CD4-positive, alpha-beta T cell treated with Interleukin-17A for 1 hour (primary cell): ENCODE measurements around the gene AGPAT4.

Experiments used
- DNase-seq: peaks from one replicate; pipeline ENCODE4 v3.0.0-alpha.2; 2020

AGPAT4 gene

DNA sequence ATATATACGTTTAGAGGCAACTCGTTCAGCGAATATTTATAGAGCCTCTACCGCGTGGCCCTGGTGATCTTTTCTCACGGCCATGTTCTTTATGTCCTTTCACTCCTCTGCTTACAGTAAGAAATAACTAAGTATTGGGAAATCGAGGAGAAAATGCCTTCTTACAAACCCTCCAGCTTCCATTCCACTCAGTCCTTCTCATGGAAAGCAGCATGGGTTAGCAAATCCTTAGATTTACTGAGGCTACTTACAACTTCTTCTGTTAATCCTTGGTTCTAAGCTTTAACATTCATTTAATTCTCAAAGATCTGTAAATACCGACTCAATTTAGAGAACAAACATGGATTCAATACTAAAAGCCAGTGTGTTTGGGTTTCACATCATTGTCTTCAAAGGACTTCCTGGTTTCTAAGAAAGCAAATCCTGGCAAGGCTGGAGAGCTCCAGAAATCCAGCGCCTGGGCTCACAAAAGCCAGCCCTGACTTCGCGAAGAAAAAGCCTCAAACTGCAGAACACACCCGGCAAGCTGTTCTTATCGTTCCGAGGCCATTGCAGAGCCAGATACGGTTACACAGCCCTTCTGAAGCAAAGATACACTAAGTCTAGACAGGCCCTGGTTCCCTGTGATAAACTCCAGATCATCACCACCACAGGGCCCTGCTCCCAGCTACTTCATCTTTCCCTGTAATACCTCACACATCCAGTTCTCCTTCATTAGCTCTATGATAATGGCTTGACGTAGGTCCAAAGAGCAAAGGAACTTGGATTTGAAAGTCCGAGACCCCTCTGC, 19.2 kb downstream of the AGPAT4 start:
- no peak for DNase-seq

DNA sequence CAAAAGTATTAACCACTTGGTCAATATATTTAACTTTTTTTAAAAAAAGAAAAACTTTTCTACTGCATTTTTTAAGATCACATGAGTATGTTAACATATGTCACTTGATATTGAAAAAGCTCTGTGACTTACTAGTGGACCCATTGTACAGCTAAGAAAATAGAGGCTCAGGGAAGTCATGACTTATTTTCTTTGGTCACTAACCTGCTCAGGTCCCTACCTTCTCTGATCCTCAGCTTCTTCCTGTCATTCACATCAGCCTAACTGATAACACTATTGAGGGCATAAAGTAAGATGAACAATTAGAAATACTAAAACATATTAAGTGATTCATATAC, 19.8 kb downstream of the AGPAT4 start:
- no peak for DNase-seq

GRCh38 chr6:161251345-161251744, 22.5 kb downstream of the AGPAT4 start:
- DNase-seq, result no peak

DNA sequence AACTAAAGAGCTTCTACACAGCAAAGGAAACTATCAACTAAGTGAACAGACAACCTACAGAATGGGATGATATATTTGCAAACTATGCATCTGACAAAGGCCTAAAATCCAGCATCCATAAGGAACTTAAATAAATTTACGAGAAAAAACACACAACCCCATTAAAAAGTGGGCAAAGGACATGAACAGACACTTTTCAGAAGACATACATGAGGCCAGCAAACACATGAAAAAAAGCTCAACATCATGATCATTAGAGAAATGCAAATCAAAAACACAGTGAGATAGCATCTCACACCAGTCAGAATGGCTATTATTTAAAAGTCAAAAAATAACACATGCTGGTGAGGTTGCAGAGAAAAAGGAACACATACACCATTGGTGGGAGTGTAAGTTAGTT, 24.5 kb downstream of the AGPAT4 start:
- DNase-seq, result no peak

GRCh38 chr6:161246725-161247124, 27.1 kb downstream of the AGPAT4 start:
- DNase-seq, result no peak

- no peak for DNase-seq
Observed at GRCh38 chr6:161245363-161245762, 28.5 kb downstream of the AGPAT4 start.

DNA sequence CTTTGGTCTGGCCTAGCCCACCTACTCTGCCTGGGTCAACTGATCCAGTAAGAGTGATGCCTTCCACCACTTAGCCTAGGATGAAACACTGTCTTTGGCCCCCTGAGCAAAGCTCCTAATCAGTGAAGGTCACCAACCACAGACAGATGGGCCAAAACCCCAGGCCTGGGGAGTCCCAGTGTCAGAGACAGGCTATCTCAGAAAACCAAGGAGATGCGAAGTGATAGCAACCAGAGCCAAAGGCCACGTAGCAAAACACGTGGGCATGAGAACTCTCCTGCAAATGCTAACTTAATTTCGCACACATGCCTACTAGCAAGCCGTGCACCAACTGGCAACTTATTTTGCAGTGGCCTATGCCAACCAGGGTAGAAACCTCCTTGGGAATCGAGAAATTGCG, 29.1 kb downstream of the AGPAT4 start:
- DNase-seq, result no peak

- DNase-seq, result peak; percentile 73
Observed at GRCh38 chr6:161242779-161243693, 30.8 kb downstream of the AGPAT4 start.

DNA sequence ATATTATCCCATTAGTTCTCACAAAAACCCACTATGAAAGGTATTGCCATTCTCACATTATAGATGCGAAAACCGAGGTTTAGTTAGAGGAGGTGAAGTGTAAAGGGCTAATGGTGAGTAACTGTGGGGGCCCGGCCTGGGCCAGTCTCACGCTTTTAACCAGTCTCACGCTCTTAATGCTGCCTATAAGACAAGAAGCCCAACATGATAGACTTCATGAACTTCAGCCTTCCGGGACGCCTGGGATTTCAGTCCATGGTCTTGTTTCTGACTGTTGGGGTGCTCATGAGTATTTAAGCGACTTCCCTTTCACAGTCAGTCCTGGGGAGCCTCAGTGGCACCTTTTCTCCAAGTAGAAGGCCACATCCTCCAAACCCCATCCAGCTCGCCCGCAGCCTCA, 31.7 kb downstream of the AGPAT4 start:
- peak; percentile 46 for DNase-seq

DNA sequence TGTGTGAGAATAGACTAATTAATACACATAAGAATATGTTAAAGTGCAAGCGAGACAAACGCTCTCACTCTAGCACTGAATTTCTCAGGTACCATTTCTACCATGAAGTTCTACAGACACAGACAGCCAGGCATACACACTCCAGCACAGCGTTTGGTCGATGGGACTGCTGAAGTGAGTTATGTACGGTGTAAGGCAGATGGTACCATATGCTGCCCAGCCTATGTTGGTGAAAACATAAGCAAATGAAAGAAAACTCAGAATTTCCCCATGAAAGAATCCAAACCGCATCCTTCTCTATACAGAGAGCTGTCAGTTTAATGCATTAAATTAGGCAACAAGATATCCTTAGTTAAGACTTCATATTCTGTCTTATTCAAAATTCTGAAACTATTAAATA, 34.9 kb downstream of the AGPAT4 start:
- DNase-seq, result no peak

DNA sequence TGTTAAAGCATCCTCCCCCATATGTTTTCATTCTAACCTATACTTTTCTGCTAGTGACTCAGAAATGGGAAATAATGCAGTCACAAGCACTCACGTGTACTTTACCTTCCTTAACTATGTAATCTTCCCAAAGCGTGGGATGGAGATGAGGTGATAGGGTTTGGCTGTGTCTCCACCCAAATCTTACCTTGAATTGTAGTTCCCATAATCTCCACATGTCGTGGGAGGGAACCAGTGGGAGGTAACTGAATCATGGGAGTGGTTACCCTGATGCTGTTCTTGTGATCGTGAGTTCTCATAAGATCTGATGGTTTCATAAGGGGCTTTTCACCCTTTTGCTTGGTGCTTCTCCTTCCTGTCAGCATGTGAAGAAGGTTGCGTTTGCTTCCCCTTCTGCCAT, 35.4 kb downstream of the AGPAT4 start:
- DNase-seq, result no peak

GRCh38 chr6:161238081-161238480, 35.8 kb downstream of the AGPAT4 start:
- DNase-seq, result no peak

DNA sequence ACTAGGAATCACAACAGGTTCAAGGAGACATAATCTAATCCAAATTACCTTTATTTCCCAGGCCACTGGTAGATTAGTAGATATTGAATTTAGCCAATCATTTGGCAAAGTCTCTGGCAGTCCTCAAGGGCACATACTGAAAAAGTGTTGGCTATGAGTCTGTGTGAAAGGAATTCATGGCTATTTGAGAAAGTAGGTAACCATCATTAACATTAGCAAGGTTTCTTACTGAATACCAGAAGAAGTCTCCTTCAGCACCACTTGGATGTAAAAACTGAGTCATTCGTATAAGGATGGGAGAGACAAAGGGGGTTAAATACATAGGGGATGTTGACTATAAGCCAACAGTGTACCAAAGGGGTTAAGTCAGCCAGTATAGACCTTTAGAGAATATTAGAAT, 36.7 kb downstream of the AGPAT4 start:
- DNase-seq, result no peak

DNA sequence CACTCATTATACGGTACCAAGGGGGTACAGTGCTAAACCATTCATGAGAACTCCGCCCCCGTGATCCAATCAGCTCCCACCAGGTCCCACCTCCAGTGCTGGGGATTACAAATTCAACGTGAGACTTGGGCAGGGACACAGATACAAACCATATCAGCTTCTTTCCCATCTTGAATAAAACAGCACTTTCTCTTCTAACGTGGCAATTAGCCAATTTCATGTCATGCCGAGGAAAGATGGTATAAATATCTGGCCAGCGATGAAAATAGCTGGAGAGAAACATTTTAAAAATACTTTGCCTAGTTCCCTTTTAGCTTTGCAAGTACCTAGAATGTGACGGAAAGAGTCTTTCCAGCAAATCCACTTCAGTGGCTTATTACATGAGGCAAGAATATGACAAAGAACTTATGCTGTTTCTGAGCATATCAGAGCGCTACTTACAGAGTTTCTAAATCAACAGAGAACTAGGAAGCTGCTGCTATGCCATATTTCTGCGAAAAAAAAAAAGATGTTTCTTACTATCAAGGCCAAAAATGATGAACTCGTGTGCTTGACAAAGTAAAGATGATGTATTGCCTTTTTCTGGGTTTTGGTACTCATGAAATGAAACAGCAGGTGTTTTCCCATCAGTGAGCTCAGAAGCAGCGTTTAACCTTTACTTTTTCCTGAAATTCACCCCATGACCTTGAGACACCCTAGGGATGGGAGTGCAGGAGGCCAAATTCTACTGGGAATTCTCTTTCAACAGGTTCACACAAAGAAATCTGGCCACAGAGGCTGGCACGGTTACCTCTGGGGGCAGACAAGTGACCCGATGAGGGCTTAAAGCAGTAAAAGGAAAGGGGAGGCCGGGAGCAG, 37.9 kb downstream of the AGPAT4 start:
- DNase-seq, result no peak

DNA sequence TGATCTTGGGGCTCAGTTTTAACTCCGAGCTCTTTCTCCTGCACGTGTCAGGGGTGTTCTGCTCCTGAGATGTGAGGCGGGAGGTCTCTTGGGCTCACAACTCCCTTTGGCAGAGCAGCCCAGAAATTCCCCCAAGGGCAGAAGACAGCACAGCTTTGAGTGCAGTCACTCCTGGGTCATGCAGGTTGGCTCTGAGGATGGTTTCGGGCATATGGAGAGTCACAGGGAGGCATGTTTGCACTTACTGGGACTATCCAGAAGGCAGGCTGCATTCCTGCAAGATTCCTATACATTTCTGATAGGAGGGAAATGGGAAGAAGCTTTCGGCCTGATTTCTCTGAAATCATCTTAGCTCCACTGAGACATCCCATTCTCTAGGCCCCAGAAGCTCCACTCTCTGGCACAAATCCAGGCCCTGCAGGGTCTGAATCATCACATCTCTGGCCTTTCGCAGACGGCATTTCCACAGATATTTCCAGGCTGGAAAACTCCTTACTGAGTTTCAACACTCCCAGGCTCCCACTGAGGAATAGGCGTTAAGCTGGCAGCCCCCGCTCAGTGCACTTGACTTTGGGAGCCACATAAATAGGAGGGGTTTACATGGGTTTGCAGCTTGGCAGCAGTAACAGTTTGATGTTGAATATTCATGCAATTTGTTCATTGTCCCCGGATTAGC, 39.7 kb downstream of the AGPAT4 start:
- DNase-seq, result no peak

- DNase-seq, result no peak
Observed at GRCh38 chr6:161232467-161232866, 41.4 kb downstream of the AGPAT4 start.

DNA sequence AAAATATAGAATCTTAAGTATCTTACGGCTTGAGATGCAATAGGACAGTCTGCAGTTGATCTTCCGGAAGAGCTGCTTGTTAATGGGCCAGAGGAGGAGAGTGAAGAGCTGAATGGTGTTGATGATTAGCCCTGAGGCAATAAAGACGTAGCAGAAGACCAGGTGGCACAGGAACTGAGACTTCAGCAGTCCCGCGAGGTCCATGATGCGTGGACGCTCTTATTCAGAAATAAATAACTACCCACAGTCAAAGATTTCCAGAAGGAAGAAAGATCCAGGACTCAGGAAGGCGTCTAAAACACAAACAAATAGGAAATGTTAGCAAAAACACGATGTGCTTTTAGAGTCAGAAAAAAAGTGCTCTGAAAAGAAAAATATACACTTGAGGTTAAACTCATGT, 41.9 kb downstream of the AGPAT4 start:
- no peak for DNase-seq

DNA sequence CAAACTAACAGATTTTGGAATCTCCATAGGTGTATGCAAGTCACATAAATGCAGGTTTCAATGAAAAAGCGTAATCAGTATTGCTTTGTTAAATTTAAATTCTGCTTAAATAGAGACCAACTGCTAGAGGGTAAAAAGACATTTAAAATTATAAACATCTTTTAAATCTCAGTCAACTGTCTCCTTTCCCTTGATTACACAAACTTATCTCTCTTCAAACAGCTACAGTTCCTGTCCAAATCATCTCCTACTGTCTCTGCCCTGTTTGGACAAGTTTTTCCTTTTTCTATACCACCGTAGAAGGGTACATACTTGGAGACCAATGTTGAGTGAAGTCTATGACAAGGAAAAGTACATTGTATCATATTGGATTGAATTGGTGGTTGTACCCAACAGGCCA, 43.5 kb downstream of the AGPAT4 start:
- no peak for DNase-seq

DNA sequence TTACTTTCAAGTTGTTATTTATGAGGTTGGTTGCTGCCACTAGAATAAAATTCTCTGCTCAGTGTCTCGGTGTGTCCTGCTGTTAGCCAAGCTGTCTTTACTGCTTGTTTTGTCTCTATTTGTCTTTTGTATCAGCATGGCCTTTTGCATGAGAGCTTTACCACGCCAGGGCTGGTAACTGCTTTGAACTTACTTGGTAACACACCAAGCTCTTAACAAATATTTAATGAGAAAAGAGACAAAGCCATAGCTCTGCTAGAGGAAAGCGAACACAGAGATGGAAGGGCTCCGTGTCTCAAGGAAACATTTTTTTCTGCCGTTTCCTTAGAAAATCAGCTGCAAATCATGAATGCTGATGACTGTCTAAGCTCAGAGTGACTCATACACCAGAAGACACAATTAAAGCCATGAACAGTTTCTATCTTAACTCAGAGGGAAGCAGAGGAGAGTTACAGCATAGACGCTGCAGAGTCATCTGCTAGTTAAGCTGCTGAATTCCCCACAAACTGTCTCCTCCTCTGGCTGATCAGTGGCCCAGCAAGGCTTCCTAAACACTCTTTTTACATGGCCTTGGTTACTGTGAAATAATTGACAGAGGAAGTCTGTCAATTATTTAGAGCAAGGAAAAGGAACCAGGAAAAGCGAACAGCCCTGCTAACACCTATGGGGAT, 44.8 kb downstream of the AGPAT4 start:
- no peak for DNase-seq

- no peak for DNase-seq
Observed at GRCh38 chr6:161228096-161228495, 45.8 kb downstream of the AGPAT4 start.

DNA sequence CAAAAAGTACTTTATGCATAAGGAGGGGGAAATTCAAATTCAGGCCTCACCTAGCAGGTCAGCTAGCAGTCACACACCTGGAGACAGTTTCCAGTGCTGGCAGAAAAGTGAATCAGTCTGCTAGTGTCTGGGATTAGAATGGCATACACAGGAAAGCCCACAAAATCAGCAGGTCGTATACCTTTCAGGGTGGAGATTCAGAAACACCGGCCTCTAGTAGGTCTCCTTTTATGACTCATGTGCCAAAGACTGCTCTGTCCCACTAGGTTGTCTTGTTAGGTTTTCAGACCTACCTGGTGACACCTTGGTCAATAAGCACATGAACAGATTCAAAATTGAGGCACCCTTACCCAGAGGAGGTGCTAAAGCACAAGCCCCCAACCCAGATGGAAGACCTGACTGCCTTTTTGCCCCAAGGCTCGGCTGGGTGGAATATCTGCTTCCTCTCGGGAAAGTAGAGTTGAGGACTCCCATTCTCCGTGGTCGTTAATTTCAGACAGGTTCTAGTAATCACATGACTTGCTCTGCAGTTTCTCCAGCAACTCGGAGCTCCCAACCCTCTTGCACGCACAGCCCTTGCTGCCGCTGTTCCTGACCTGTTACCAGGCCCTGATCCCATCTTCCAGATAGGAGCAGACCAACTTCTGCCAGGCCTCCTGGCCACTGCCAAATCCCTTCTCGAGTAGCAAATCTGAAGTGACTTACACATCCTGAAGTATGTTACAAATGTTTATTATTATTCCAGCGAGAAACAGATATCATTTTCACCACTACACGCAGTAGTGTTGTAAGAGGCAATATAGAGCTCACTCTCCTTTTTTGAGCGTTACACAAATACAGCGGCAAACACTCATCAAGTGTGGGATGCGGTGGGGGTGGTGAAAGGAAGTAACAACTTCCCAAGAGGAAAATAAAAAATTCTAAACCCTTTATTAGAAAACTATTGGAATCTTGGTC, 46.6 kb downstream of the AGPAT4 start:
- no peak for DNase-seq
